Progenitor cell of endocrine pancreas (in vitro differentiated cells): Measurements from ENCODE around the gene PLSCR2. TPM values are rescaled to one million over a fixed set of nuclear protein-coding genes. Genes with fewer than 3 reads are reported as not detected.

ENCODE experiments used
- DNase-seq: peaks from one replicate; pipeline ENCODE4 v3.0.0; 2021; ENCODE audit warnings: low spot score; ENCODE audit not compliant: unreplicated experiment
- H3K27ac Mint-ChIP-seq: 2 replicates; pipeline ENCODE4 v1.8.0; 2021; ENCODE audit warnings: mild to moderate bottlenecking, moderate library complexity, mixed read lengths
- H3K27me3 Mint-ChIP-seq: 2 replicates; pipeline ENCODE4 v1.8.0; 2021; ENCODE audit warnings: mixed read lengths
- H3K36me3 Mint-ChIP-seq: 2 replicates; pipeline ENCODE4 v1.8.0; 2022; ENCODE audit warnings: mixed read lengths; ENCODE audit not compliant: insufficient read depth
- H3K4me1 Mint-ChIP-seq: 2 replicates; pipeline ENCODE4 v1.8.0; 2021; ENCODE audit warnings: low read depth, mixed read lengths
- H3K4me3 Mint-ChIP-seq: 2 replicates; pipeline ENCODE4 v1.8.0; 2021; ENCODE audit warnings: low read depth, mild to moderate bottlenecking, moderate library complexity, mixed read lengths
- H3K9me3 Mint-ChIP-seq: 2 replicates; pipeline ENCODE4 v1.8.0; 2021; ENCODE audit warnings: low read depth, mixed read lengths
- CTCF ChIP-seq: fragments of 200-600 bp; sonication (generic); IDR thresholded peaks from one replicate; pipeline ENCODE4 v1.5.0; 2021; ENCODE audit warnings: antibody characterized with exemption, mild to moderate bottlenecking; ENCODE audit not compliant: unreplicated experiment
- total RNA-seq: library from RNA; stranded (reverse); gene quantifications from 2 replicates; pipeline ENCODE4 v1.2.1, GENCODE V29; 2021

The PLSCR2 gene
- total RNA-seq, 1 donor from 2014 or later: not detected

DNA sequence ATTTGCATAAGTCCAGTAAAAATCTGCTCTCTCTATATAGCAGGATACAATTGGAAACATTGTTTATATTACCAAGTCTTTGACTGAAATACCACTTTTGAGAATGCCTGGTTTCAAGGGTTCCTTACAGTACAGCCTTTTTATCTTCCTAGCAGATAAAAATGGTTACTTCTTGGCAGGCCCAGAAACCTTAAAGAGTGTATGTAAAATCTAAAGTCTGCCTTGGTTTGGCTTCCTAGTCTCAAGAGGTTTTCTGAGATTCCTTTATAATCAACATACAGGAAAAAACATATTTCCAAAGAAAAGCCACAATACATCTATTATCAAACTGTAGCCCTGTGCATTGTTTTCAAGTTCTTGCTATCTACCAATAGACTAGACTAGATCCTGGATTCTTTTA, 84.6 kb downstream of the PLSCR2 start:
- no peaks in the 10 kb centered on the region for H3K27me3 Mint-ChIP-seq
- no peak for DNase-seq
- H3K4me1 Mint-ChIP-seq: peaks cover 3% of the 10 kb centered on the region
- H3K36me3 Mint-ChIP-seq: no peaks in the 10 kb centered on the region
- no peak overlapping the region for H3K27ac Mint-ChIP-seq
- no peak for TF ChIP-seq CTCF
- no peak overlapping the region for H3K4me3 Mint-ChIP-seq
- peaks cover 3% of the 10 kb centered on the region for H3K9me3 Mint-ChIP-seq

Other genes starting within 250 kb of the PLSCR2 start
- 9.2 and 10.2 TPM in 2 replicates for gene PLSCR4, start 218.5 kb downstream of the PLSCR2 start, total RNA-seq
- 84.5 and 86.9 TPM in 2 replicates for gene PLSCR1, start 75.0 kb upstream of the PLSCR2 start, total RNA-seq
- gene PLSCR5, start 135.8 kb upstream of the PLSCR2 start, total RNA-seq: 0.31 TPM in 1 of 2 replicates, not detected in the other